C4-2B (cell line): ENCODE data around the gene GPR183.

Source experiments
- ZFX ChIP-seq: fragments of 450-650 bp; IDR thresholded peaks from 2 replicates; pipeline ENCODE4 v1.6.1; 2017
- TF ChIP-seq, protein P1 (sequence below): fragments of 450-650 bp; conservative IDR thresholded peaks from 2 replicates; pipeline ENCODE4 v1.5.1; 2017; ENCODE audit warnings: mild to moderate bottlenecking

DNA sequence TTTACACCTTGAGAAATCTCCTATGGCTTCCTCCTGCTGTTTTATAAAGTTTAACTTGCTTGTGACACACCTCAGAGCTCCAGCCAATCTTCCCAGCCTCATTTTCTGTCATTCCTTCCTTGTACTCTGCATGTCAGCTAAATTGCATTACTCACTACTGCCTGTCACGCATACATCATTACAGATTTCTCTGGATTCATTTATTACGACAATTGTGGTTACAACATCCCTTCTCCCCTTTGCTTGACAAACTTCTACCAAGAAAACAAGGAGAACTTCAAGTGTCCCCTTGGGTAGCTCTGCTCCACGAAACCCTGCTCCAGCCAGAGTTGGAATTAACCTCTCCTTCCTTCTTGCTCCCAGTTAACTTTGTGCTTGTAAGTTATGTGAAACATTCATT is 27.0 kb downstream of the GPR183 start:
- TF ChIP-seq, protein P1, sequence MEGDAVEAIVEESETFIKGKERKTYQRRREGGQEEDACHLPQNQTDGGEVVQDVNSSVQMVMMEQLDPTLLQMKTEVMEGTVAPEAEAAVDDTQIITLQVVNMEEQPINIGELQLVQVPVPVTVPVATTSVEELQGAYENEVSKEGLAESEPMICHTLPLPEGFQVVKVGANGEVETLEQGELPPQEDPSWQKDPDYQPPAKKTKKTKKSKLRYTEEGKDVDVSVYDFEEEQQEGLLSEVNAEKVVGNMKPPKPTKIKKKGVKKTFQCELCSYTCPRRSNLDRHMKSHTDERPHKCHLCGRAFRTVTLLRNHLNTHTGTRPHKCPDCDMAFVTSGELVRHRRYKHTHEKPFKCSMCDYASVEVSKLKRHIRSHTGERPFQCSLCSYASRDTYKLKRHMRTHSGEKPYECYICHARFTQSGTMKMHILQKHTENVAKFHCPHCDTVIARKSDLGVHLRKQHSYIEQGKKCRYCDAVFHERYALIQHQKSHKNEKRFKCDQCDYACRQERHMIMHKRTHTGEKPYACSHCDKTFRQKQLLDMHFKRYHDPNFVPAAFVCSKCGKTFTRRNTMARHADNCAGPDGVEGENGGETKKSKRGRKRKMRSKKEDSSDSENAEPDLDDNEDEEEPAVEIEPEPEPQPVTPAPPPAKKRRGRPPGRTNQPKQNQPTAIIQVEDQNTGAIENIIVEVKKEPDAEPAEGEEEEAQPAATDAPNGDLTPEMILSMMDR: no peak
- TF ChIP-seq ZFX: no peak
